Activated B cell treated with CpG ODN at 0.5 μM for 24 hours (primary cell): ENCODE results near the gene MGARP. TPM values are rescaled to one million over a fixed set of nuclear protein-coding genes. Genes with fewer than 3 reads are reported as not detected.
"Not testable (repeated sequence)": the region's sequence is repeated elsewhere in the genome, so short reads cannot be mapped to it uniquely, and the experiment has no call there.

ENCODE experiments used
- ATAC-seq: fragments of 200-7000 bp; cut with Tn5 transposase; one replicate; pipeline ENCODE4 v1.10.0; 2021; ENCODE audit warnings: low read depth, mild to moderate bottlenecking, moderate library complexity
- CTCF ChIA-PET: fragments of 350-600 bp; sonication (Branson Sonifier 250); formaldehyde crosslinking; loops from one replicate; lab custom pipeline; 2021; ENCODE audit warnings: antibody characterized with exemption; lab: Charles Lee
- POLR2A ChIA-PET: fragments of 350-600 bp; sonication (Branson Sonifier 250); formaldehyde crosslinking; loops from one replicate; lab custom pipeline; 2021; ENCODE audit warnings: antibody characterized with exemption; lab: Charles Lee
- DNase-seq: peaks from one replicate; pipeline ENCODE4 v3.0.0; 2022
- H3K27ac Mint-ChIP-seq: one replicate; pipeline ENCODE4 v1.8.0; 2020; ENCODE audit warnings: mixed read lengths
- H3K27me3 Mint-ChIP-seq: one replicate; pipeline ENCODE4 v1.8.0; 2021; ENCODE audit warnings: mixed read lengths
- H3K36me3 Mint-ChIP-seq: one replicate; pipeline ENCODE4 v1.8.0; 2021; ENCODE audit warnings: low read depth, mixed read lengths
- H3K4me1 Mint-ChIP-seq: one replicate; pipeline ENCODE4 v1.8.0; 2021; ENCODE audit warnings: mixed read lengths
- H3K4me3 Mint-ChIP-seq: one replicate; pipeline ENCODE4 v1.8.0; 2020; ENCODE audit warnings: mild to moderate bottlenecking, mixed read lengths
- H3K9me3 Mint-ChIP-seq: one replicate; pipeline ENCODE4 v1.8.0; 2020; ENCODE audit warnings: mixed read lengths
- intact Hi-C: fragments of 100-400 bp; cut with micrococcal nuclease; formaldehyde crosslinking; loops from one replicate; pipeline ENCODE4 v1.15.1; 2024
- total RNA-seq: library from RNA; stranded (reverse); gene quantifications from 2 replicates; pipeline ENCODE4 v1.2.3, GENCODE V29; 2022
- TF ChIP-seq, protein P1 (sequence below): fragments of 200-600 bp; IDR thresholded peaks from one replicate; pipeline ENCODE4 v1.8.0; 2022; ENCODE audit warnings: antibody characterized with exemption, mild to moderate bottlenecking

Gene MGARP
- total RNA-seq, 1 donor from 2014 or later = not detected

DNA sequence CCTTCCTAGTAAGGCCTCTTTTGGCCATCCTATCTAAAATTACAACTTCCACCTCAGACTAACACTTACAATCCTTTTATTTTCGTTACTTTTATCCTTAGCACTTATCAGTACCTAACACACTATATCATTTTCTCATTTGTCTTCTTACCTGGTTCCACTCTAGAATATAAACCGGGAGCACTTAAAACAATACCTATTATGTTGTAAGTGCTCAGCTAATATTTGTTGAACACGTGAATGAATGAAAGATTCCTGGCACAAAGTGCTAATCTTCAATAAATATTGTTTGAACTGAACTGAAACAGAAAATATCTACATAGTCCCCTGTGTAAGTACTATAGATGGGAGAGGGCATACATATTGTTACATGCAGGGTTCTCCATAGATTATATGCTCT lies 14.4 kb downstream of the MGARP start:
- Mint-ChIP-seq H3K27ac (no peak overlapping the region), H3K9me3 (no peaks in the 10 kb centered on the region), H3K36me3 (no peaks in the 10 kb centered on the region), H3K4me1 (peaks cover 13% of the 10 kb centered on the region), H3K4me3 (no peak overlapping the region), H3K27me3 (peaks cover 2% of the 10 kb centered on the region)
- intact Hi-C loops = loop anchor here (1.0 to 2.0 kb wide), 3 partner anchors 14 to 30 kb away; no protein-coding TSS in a partner anchor
- ChIA-PET CTCF (interaction anchor here (1.3 to 1.8 kb wide), 3 partner anchors 30 to 235 kb away, joined by 4 to 11 read pairs (median 5); partner anchors contain the start of genes NAA15 and NDUFC1), POLR2A (interaction anchor here (0.9 to 2.1 kb wide), 6 partner anchors 12 to 183 kb away, joined by 3 to 10 read pairs (median 6); partner anchors contain the start of genes ELF2 and NAA15)
- no peak for ATAC-seq
- TF ChIP-seq, protein P1, sequence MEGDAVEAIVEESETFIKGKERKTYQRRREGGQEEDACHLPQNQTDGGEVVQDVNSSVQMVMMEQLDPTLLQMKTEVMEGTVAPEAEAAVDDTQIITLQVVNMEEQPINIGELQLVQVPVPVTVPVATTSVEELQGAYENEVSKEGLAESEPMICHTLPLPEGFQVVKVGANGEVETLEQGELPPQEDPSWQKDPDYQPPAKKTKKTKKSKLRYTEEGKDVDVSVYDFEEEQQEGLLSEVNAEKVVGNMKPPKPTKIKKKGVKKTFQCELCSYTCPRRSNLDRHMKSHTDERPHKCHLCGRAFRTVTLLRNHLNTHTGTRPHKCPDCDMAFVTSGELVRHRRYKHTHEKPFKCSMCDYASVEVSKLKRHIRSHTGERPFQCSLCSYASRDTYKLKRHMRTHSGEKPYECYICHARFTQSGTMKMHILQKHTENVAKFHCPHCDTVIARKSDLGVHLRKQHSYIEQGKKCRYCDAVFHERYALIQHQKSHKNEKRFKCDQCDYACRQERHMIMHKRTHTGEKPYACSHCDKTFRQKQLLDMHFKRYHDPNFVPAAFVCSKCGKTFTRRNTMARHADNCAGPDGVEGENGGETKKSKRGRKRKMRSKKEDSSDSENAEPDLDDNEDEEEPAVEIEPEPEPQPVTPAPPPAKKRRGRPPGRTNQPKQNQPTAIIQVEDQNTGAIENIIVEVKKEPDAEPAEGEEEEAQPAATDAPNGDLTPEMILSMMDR = no peak
- DNase-seq = no peak

DNA sequence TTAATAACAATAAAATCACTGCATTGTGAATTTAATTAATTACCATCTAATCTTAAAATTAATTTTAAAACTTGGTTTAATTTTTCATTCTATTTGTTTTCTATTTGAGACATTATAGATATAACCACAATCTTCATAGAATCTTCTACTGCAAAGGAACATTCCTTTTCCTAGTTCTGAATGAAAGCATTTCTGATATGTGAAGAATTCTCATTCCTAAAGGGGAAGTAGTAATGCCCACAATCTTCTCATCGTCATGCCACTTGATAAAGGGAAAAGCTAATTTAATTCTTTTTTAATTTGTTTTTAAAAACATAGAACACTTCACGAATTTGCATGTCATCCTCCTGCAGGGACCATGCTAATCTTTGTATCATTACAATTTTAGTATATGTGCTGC lies 23.7 kb downstream of the MGARP start:
- no peaks in the 10 kb centered on the region for H3K9me3 Mint-ChIP-seq
- no peaks in the 10 kb centered on the region for H3K36me3 Mint-ChIP-seq
- ATAC-seq = no peak
- POLR2A ChIA-PET = no interaction called here
- TF ChIP-seq, protein P1 = no peak
- no peak for DNase-seq
- peaks cover 4% of the 10 kb centered on the region for H3K4me1 Mint-ChIP-seq
- CTCF ChIA-PET = no interaction called here
- H3K27me3 Mint-ChIP-seq = no peaks in the 10 kb centered on the region
- H3K4me3 Mint-ChIP-seq = no peak overlapping the region
- intact Hi-C loops = no loop called here
- H3K27ac Mint-ChIP-seq = no peak overlapping the region

DNA sequence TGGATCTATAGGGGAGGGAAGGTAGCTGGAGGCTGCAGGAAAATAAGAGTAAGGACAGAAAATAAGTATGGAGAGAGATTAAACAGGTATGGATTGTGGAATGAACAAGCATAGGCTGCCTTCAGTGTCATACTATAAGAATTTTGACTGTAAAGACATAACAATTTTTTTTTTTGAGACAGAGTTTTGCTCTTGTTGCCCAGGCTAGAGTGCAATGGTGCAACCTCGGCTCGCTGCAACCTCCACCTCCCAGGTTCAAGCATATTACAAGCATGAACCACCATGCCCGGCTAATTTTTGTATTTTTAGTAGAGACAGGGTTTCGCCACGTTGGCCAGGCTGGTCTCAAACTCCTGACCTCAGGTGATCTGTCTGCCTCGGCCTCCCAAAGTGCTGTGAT lies 24.4 kb downstream of the MGARP start:
- DNase-seq, intact Hi-C loops, ATAC-seq, H3K4me1 Mint-ChIP-seq, H3K27me3 Mint-ChIP-seq, H3K36me3 Mint-ChIP-seq, H3K27ac Mint-ChIP-seq, CTCF ChIA-PET, H3K4me3 Mint-ChIP-seq, H3K9me3 Mint-ChIP-seq: not testable (repeated sequence)
- POLR2A ChIA-PET = interaction anchor here (1.3 kb wide), 1 partner anchor 40 kb away, joined by 3 read pairs; no protein-coding TSS in a partner anchor

DNA sequence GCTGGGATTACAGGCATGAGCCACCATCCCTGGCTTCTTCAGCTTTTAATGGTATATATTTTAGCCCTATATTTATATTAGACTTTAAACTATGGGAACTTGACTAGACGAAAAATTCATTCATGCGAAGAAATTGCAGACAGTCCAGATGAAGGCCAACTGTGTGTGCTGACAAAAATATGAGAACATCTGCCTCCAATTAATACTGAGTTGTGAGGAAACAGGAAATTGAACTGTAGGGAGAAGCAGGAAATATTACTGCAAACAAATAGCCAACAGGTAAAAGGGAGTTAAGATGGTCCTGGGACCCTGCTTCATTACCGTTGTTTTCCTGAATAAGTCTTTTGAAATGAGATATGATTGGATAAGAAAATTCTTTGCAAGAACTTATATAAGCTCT lies 26.3 kb downstream of the MGARP start:
- no peaks in the 10 kb centered on the region for H3K27me3 Mint-ChIP-seq
- peaks cover 4% of the 10 kb centered on the region for H3K4me1 Mint-ChIP-seq
- H3K9me3 Mint-ChIP-seq = no peaks in the 10 kb centered on the region
- DNase-seq (no peak), ATAC-seq (no peak)
- intact Hi-C loops = no loop called here
- ChIA-PET POLR2A (interaction anchor here (2.2 kb wide), 1 partner anchor 13 kb away, joined by 10 read pairs; no protein-coding TSS in a partner anchor), CTCF (interaction anchor here (1.2 to 1.3 kb wide), 2 partner anchors 13 to 42 kb away, joined by 3 to 4 read pairs; no protein-coding TSS in a partner anchor)
- no peaks in the 10 kb centered on the region for H3K36me3 Mint-ChIP-seq
- H3K27ac Mint-ChIP-seq = no peak overlapping the region
- TF ChIP-seq, protein P1 = no peak
- H3K4me3 Mint-ChIP-seq = no peak overlapping the region

DNA sequence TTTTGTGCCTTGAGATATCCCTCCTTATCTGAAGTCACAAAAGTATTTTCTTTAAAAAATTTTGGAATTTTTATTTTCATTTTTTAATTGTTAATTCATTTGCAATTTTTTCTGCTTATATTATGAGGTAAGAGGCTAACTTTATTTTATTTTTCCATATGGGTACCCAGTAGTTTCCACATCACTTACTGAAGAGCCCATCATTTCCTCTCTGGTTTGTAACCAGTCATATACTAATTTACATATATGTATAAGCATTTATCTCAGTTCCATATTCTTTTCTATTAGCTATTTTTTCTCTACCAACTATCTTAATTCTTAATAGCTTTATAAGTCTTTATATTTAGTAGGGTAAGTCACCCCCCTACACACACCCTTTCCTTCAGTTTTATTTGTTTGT lies 27.0 kb downstream of the MGARP start:
- intact Hi-C loops = no loop called here
- TF ChIP-seq, protein P1 = no peak
- Mint-ChIP-seq H3K9me3 (no peaks in the 10 kb centered on the region), H3K36me3 (no peaks in the 10 kb centered on the region), H3K27ac (no peak overlapping the region), H3K4me1 (peaks cover 4% of the 10 kb centered on the region), H3K27me3 (no peaks in the 10 kb centered on the region), H3K4me3 (no peak overlapping the region)
- ChIA-PET POLR2A (interaction anchor here (2.2 kb wide), 1 partner anchor 13 kb away, joined by 10 read pairs; no protein-coding TSS in a partner anchor), CTCF (no interaction called here)
- DNase-seq (no peak), ATAC-seq (no peak)
